ENCODE results near the gene ROBO2. TPM values are rescaled to one million over a fixed set of nuclear protein-coding genes. Genes with fewer than 3 reads are reported as not detected.

Gene ROBO2
- total RNA-seq, 4 donors from 2014 or later = 0.20 to 0.41 (median 0.32) TPM; not detected in 1

GRCh38 chr3:77038930-77039605, 831 bp upstream of the ROBO2 start:
- DNase-seq = no peak
- 10 to 12% methylated on average over 4 to 32 of the region's 33 CpGs for WGBS, 2 donors (ENCODE audit: low coverage in 1 of 2)
- peaks cover 0 to 21% (median 15%) of the 10 kb centered on the region in 4 donors for H3K4me1 ChIP-seq
- no peaks in the 10 kb centered on the region for H3K36me3 ChIP-seq
- in situ Hi-C loops (cut with MboI; ENCODE audit: low pct_ligation_motif_present in 1 of 4, low pct_unique_long_range_greater_than_20kb in 1 of 4, low sequenced_read_pairs in 3 of 4) = loop anchor here in 3 of 4 donors (5.0 to 25.0 kb wide), 3 partner anchors 216 to 1598 kb away; no protein-coding TSS in a partner anchor
- intact Hi-C loops (cut with DNase I; ENCODE audit: low total_unique reads) = loop anchor here (5.0 kb wide), 2 partner anchors 203 to 218 kb away; no protein-coding TSS in a partner anchor
- no peak overlapping the region for H3K27ac ChIP-seq
- no peak for TF ChIP-seq POLR2AphosphoS5 (IDR thresholded peaks at IDR 0.05)
- TF ChIP-seq CTCF (IDR thresholded peaks at IDR 0.05) = no peak
- no peak for TF ChIP-seq POLR2A (IDR thresholded peaks at IDR 0.05)
- TF ChIP-seq EP300 (IDR thresholded peaks at IDR 0.05; ENCODE audit: low read depth) = no peak
- H3K9me3 ChIP-seq = no peaks in the 10 kb centered on the region
- H3K4me3 ChIP-seq = peak overlapping the region; percentile 10 to 52 (median 33)
- peaks cover 64% of the 10 kb centered on the region for H3K27me3 ChIP-seq

GRCh38 chr3:77040216-77040615, 317 bp downstream of the ROBO2 start:
- Histone ChIP-seq H3K36me3 (no peaks in the 10 kb centered on the region), H3K9me3 (no peaks in the 10 kb centered on the region), H3K4me3 (peak overlapping the region in 3 of 4 donors; percentile 28 to 52 (median 38)), H3K27ac (no peak overlapping the region), H3K4me1 (peaks cover 0 to 21% (median 15%) of the 10 kb centered on the region in 4 donors), H3K27me3 (peaks cover 72% of the 10 kb centered on the region)
- intact Hi-C loops (cut with DNase I; ENCODE audit: low total_unique reads) = no loop called here
- TF ChIP-seq CTCF (IDR thresholded peaks at IDR 0.05) = no peak
- no peak for TF ChIP-seq POLR2AphosphoS5 (IDR thresholded peaks at IDR 0.05)
- TF ChIP-seq POLR2A (IDR thresholded peaks at IDR 0.05) = no peak
- no peak for TF ChIP-seq EP300 (IDR thresholded peaks at IDR 0.05; ENCODE audit: low read depth)
- DNase-seq = no peak
- WGBS, 2 donors (ENCODE audit: low coverage in 1 of 2) = 13 to 20% methylated on average over 10 to 11 of the region's 11 CpGs
- in situ Hi-C loops (cut with MboI; ENCODE audit: low pct_ligation_motif_present in 1 of 4, low pct_unique_long_range_greater_than_20kb in 1 of 4, low sequenced_read_pairs in 3 of 4) = loop anchor here in 2 of 4 donors (10.0 to 25.0 kb wide), 2 partner anchors 215 to 1597 kb away; no protein-coding TSS in a partner anchor

- no peak overlapping the region for H3K27ac ChIP-seq
- in situ Hi-C loops (cut with MboI; ENCODE audit: low pct_ligation_motif_present in 1 of 4, low pct_unique_long_range_greater_than_20kb in 1 of 4, low sequenced_read_pairs in 3 of 4) = loop anchor here in 2 of 4 donors (10.0 to 25.0 kb wide), 2 partner anchors 214 to 1596 kb away; no protein-coding TSS in a partner anchor
- no peak overlapping the region for H3K4me3 ChIP-seq
- peaks cover 72% of the 10 kb centered on the region for H3K27me3 ChIP-seq
- TF ChIP-seq POLR2A (IDR thresholded peaks at IDR 0.05) (no peak), CTCF (IDR thresholded peaks at IDR 0.05) (no peak), EP300 (IDR thresholded peaks at IDR 0.05; ENCODE audit: low read depth) (no peak), POLR2AphosphoS5 (IDR thresholded peaks at IDR 0.05) (no peak)
- no peaks in the 10 kb centered on the region for H3K36me3 ChIP-seq
- peaks cover 0 to 21% (median 15%) of the 10 kb centered on the region in 4 donors for H3K4me1 ChIP-seq
- no peaks in the 10 kb centered on the region for H3K9me3 ChIP-seq
- intact Hi-C loops (cut with DNase I; ENCODE audit: low total_unique reads) = no loop called here
- 60 to 69% methylated on average over 6 to 9 of the region's 9 CpGs for WGBS, 2 donors (ENCODE audit: low coverage in 1 of 2)
- DNase-seq = no peak
Measured at GRCh38 chr3:77040926-77041722, 1.2 kb downstream of the ROBO2 start.

- Histone ChIP-seq H3K4me1 (peaks cover 0 to 21% (median 15%) of the 10 kb centered on the region in 4 donors), H3K4me3 (no peak overlapping the region), H3K27ac (no peak overlapping the region), H3K36me3 (no peaks in the 10 kb centered on the region), H3K9me3 (no peaks in the 10 kb centered on the region), H3K27me3 (peaks cover 72% of the 10 kb centered on the region)
- WGBS, 2 donors (ENCODE audit: low coverage in 1 of 2) = 86 to 92% methylated on average over 2 of the region's 2 CpGs
- TF ChIP-seq EP300 (IDR thresholded peaks at IDR 0.05; ENCODE audit: low read depth) (no peak), POLR2A (IDR thresholded peaks at IDR 0.05) (no peak), CTCF (IDR thresholded peaks at IDR 0.05) (no peak), POLR2AphosphoS5 (IDR thresholded peaks at IDR 0.05) (no peak)
- intact Hi-C loops (cut with DNase I; ENCODE audit: low total_unique reads) = no loop called here
- no peak for DNase-seq
- in situ Hi-C loops (cut with MboI; ENCODE audit: low pct_ligation_motif_present in 1 of 4, low pct_unique_long_range_greater_than_20kb in 1 of 4, low sequenced_read_pairs in 3 of 4) = loop anchor here in 2 of 4 donors (10.0 to 25.0 kb wide), 2 partner anchors 213 to 1595 kb away; no protein-coding TSS in a partner anchor
Measured at GRCh38 chr3:77041811-77042210, 1.9 kb downstream of the ROBO2 start.
